ENCODE results near the gene KCNJ2.

Gene KCNJ2

DNA sequence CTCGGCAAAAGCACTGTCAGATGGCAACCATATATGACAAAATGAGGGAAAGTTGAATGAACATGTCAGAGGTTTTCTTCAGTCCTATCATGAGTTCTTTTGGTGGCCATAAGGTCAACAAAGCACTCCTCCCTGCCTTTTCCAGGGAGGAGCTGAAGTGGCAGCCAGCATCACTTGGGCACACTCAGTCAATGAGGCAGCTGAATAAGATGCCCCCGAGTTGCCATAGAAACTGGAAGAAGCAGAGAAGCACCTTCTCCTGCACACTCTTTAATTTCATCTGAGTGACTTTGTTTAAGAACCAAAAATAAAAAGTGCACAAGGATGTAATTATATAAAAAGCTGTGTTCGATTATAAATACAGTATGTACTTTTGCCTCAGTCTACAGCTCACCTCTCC lies 16.0 kb downstream of the KCNJ2 start:
- no peaks in the 10 kb centered on the region for H3K36me3 ChIP-seq (ENCODE audit: insufficient read depth, low read length)
- no peaks in the 10 kb centered on the region for H3K79me2 ChIP-seq (ENCODE audit: insufficient read depth, low read length)
- no peak overlapping the region for H3K4me3 ChIP-seq (ENCODE audit: low read length, poor library complexity, severe bottlenecking)
- H3K9me3 ChIP-seq (ENCODE audit: insufficient read depth, low read depth, low read length) = no peaks in the 10 kb centered on the region
- H3K4me1 ChIP-seq (ENCODE audit: insufficient read depth, low read length, poor library complexity, severe bottlenecking) = no peaks in the 10 kb centered on the region
- H3K9me2 ChIP-seq (replicated peaks; ENCODE audit: low read depth, low read length) = no peaks in the 10 kb centered on the region
- no peak overlapping the region for H3K4me2 ChIP-seq (ENCODE audit: low read depth, low read length, poor library complexity, severe bottlenecking)
- no peak overlapping the region for H2AFZ ChIP-seq (ENCODE audit: low read length)
- H4K20me1 ChIP-seq (ENCODE audit: insufficient read depth, low read length, poor library complexity, severe bottlenecking) = no peaks in the 10 kb centered on the region
- no peaks in the 10 kb centered on the region for H3F3A ChIP-seq (ENCODE audit: low read depth)
- H3K27me3 ChIP-seq (ENCODE audit: insufficient read depth, low read length, poor library complexity, severe bottlenecking) = no peaks in the 10 kb centered on the region
- no peak overlapping the region for H3K9ac ChIP-seq (ENCODE audit: low read depth, low read length, poor library complexity, severe bottlenecking)
- TF ChIP-seq, protein P1, sequence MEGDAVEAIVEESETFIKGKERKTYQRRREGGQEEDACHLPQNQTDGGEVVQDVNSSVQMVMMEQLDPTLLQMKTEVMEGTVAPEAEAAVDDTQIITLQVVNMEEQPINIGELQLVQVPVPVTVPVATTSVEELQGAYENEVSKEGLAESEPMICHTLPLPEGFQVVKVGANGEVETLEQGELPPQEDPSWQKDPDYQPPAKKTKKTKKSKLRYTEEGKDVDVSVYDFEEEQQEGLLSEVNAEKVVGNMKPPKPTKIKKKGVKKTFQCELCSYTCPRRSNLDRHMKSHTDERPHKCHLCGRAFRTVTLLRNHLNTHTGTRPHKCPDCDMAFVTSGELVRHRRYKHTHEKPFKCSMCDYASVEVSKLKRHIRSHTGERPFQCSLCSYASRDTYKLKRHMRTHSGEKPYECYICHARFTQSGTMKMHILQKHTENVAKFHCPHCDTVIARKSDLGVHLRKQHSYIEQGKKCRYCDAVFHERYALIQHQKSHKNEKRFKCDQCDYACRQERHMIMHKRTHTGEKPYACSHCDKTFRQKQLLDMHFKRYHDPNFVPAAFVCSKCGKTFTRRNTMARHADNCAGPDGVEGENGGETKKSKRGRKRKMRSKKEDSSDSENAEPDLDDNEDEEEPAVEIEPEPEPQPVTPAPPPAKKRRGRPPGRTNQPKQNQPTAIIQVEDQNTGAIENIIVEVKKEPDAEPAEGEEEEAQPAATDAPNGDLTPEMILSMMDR (conservative IDR thresholded peaks at IDR 0.05; ENCODE audit: low read length) = no peak
- TF ChIP-seq EZH2phosphoT487 (IDR thresholded peaks at IDR 0.05; ENCODE audit: borderline replicate concordance) = no peak

DNA sequence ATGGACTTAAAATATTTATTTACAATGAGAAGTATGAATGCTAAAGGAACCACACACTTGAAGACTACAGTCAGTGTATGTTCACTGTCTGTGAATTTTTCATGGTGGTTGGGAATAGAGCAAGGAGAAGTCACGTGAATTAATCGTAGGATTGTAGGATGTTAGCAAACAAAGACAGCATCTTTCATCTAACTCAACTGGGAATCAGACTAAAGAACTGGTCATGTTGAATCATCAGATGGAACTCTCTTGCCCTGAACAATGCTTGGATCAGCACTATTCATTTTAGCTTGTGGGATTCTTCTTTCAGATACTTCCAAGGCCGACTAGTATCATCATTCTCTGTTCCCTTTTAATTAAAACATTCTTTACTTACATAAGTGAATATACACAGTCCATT lies 18.1 kb downstream of the KCNJ2 start:
- TF ChIP-seq, protein P1 (conservative IDR thresholded peaks at IDR 0.05; ENCODE audit: low read length) = no peak
- no peak for TF ChIP-seq EZH2phosphoT487 (IDR thresholded peaks at IDR 0.05; ENCODE audit: borderline replicate concordance)
- Histone ChIP-seq H3K4me2 (ENCODE audit: low read depth, low read length, poor library complexity, severe bottlenecking) (no peak overlapping the region), H4K20me1 (ENCODE audit: insufficient read depth, low read length, poor library complexity, severe bottlenecking) (no peaks in the 10 kb centered on the region)

DNA sequence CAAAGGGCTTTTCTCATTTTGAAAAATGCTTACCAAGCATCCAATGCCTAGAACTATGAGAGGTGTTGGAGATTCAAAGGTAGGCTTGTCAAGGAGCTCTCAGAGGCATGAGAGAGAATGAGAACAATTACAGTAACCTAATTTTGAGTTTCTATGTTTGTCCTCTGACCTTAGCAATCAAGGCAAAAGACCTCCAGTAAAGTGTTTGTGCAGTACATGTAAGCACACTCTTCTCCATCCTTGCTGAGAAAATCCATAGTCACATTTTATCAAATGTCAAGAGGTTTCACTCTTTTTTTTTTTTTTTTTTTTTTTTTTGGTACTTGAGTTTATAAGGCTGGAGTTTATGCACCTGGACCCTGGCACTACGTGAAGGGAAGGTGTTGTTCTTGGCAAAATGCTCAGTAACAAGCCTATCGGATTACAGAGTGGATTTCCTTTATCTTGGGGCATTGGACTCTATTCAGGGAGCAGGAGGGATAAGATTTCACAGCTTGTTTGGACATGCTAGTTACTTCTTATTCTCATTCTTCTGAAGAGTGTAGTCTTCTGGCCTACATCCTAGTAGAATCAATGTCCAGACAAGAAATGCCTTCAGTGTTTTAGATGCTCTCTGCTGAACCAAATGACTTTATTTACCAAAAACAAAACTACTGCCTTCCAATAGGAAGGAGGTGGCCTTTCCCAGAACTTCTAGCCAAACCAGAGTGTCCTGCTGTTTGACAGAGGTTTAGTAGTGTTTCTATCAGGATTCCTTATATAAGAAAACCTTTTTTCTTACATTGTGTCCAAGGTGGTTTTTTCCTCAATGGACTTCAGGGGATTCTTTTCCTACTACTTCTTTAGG lies 21.9 kb downstream of the KCNJ2 start:
- H3K4me1 ChIP-seq (ENCODE audit: insufficient read depth, low read length, poor library complexity, severe bottlenecking) = no peaks in the 10 kb centered on the region
- no peaks in the 10 kb centered on the region for H4K20me1 ChIP-seq (ENCODE audit: insufficient read depth, low read length, poor library complexity, severe bottlenecking)
- H3K4me2 ChIP-seq (ENCODE audit: low read depth, low read length, poor library complexity, severe bottlenecking) = no peak overlapping the region
- H3K4me3 ChIP-seq (ENCODE audit: low read length, poor library complexity, severe bottlenecking) = no peak overlapping the region
- H3K9ac ChIP-seq (ENCODE audit: low read depth, low read length, poor library complexity, severe bottlenecking) = no peak overlapping the region
- H3K9me2 ChIP-seq (replicated peaks; ENCODE audit: low read depth, low read length) = no peaks in the 10 kb centered on the region
- H3K79me2 ChIP-seq (ENCODE audit: insufficient read depth, low read length) = no peaks in the 10 kb centered on the region
- no peaks in the 10 kb centered on the region for H3K9me3 ChIP-seq (ENCODE audit: insufficient read depth, low read depth, low read length)
- TF ChIP-seq, protein P1 (conservative IDR thresholded peaks at IDR 0.05; ENCODE audit: low read length) = no peak
- no peak for TF ChIP-seq EZH2phosphoT487 (IDR thresholded peaks at IDR 0.05; ENCODE audit: borderline replicate concordance)
- no peaks in the 10 kb centered on the region for H3F3A ChIP-seq (ENCODE audit: low read depth)
- H3K27me3 ChIP-seq (ENCODE audit: insufficient read depth, low read length, poor library complexity, severe bottlenecking) = no peaks in the 10 kb centered on the region
- H2AFZ ChIP-seq (ENCODE audit: low read length) = no peak overlapping the region
- H3K36me3 ChIP-seq (ENCODE audit: insufficient read depth, low read length) = no peaks in the 10 kb centered on the region

More for the DNA sequence above, 18.1 kb downstream of the KCNJ2 start:
- Histone ChIP-seq H2AFZ (ENCODE audit: low read length) (no peak overlapping the region), H3F3A (ENCODE audit: low read depth) (no peaks in the 10 kb centered on the region), H3K27me3 (ENCODE audit: insufficient read depth, low read length, poor library complexity, severe bottlenecking) (no peaks in the 10 kb centered on the region), H3K9ac (ENCODE audit: low read depth, low read length, poor library complexity, severe bottlenecking) (no peak overlapping the region), H3K9me3 (ENCODE audit: insufficient read depth, low read depth, low read length) (no peaks in the 10 kb centered on the region), H3K4me3 (ENCODE audit: low read length, poor library complexity, severe bottlenecking) (no peak overlapping the region), H3K9me2 (replicated peaks; ENCODE audit: low read depth, low read length) (no peaks in the 10 kb centered on the region), H3K36me3 (ENCODE audit: insufficient read depth, low read length) (no peaks in the 10 kb centered on the region), H3K4me1 (ENCODE audit: insufficient read depth, low read length, poor library complexity, severe bottlenecking) (no peaks in the 10 kb centered on the region), H3K79me2 (ENCODE audit: insufficient read depth, low read length) (no peaks in the 10 kb centered on the region)
